HFFc6 (cell line): ENCODE data around the gene EBF3. TPM values are rescaled to one million over a fixed set of nuclear protein-coding genes. Genes with fewer than 3 reads are reported as not detected.

Source experiments
- DNase-seq: peaks from one replicate; pipeline ENCODE4 v3.0.0-alpha.2; 2018
- H3K27ac Mint-ChIP-seq: 2 replicates; pipeline ENCODE4 v1.8.0; 2020; ENCODE audit warnings: mild to moderate bottlenecking, mixed read lengths
- H3K27me3 Mint-ChIP-seq: 2 replicates; pipeline ENCODE4 v1.8.0; 2021; ENCODE audit warnings: mild to moderate bottlenecking, moderate library complexity, mixed read lengths; ENCODE audit not compliant: insufficient read depth
- H3K36me3 Mint-ChIP-seq: 2 replicates; pipeline ENCODE4 v1.8.0; 2021; ENCODE audit warnings: low read depth, mixed read lengths
- H3K4me1 Mint-ChIP-seq: 2 replicates; pipeline ENCODE4 v1.8.0; 2020; ENCODE audit warnings: low read depth, mixed read lengths
- H3K4me3 Mint-ChIP-seq: 2 replicates; pipeline ENCODE4 v1.8.0; 2020; ENCODE audit warnings: mild to moderate bottlenecking, moderate library complexity, mixed read lengths
- H3K9me3 Mint-ChIP-seq: 2 replicates; pipeline ENCODE4 v1.8.0; 2020; ENCODE audit warnings: mild to moderate bottlenecking, mixed read lengths
- CTCF ChIP-seq: fragments of 200-600 bp; sonication (generic); IDR thresholded peaks from 2 replicates; pipeline ENCODE4 v1.5.0; 2021; ENCODE audit warnings: antibody characterized with exemption, mild to moderate bottlenecking
- total RNA-seq, 6 experiments: library from RNA; stranded (reverse); fragmentation: NEBNext Ultra II Directional; extraction: Animal tissue kit (Norgen Biotek cat#: 25700); gene quantifications; 2 replicates in 1 of 6; 3 replicates in 5 of 6; pipeline ENCODE4 v1.2.3, GENCODE V29; 2021

The EBF3 gene
- total RNA-seq, 6 experiments from 2014 or later: 0.14 to 0.39 (median 0.21) TPM; not detected in 2

DNA sequence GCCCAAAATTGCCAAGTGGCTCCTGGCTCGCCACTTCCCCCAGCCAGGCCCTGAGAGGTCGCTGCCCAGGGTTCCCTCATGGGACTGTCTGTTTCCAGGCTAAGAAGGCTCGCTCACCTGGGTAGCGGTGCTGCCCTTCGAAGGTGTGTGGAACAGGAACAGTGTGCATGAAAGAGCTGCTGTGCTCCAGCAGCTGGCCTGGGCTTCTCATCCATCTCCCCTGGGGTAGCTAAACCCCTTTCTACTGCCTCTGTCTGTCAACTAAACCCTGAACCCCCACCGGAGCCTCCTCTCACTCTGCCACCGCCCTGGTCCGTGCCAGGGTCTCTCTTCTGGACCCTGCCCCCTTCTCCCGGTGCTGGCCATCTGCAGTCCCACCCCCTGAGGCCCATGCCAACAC is 152.9 kb downstream of the EBF3 start:
- no peak for DNase-seq
- TF ChIP-seq CTCF: no peak
- Mint-ChIP-seq H3K4me3 (no peak overlapping the region), H3K27ac (no peak overlapping the region), H3K27me3 (peaks cover 4% of the 10 kb centered on the region), H3K36me3 (peaks cover 4% of the 10 kb centered on the region), H3K4me1 (no peaks in the 10 kb centered on the region), H3K9me3 (peaks cover 47% of the 10 kb centered on the region)

- Mint-ChIP-seq H3K4me3 (no peak overlapping the region), H3K27ac (no peak overlapping the region), H3K27me3 (peaks cover 4% of the 10 kb centered on the region), H3K4me1 (no peaks in the 10 kb centered on the region), H3K9me3 (peaks cover 50% of the 10 kb centered on the region), H3K36me3 (peaks cover 4% of the 10 kb centered on the region)
- no peak for TF ChIP-seq CTCF
- DNase-seq: no peak
Measured at GRCh38 chr10:129809841-129810240, 154.2 kb downstream of the EBF3 start.

DNA sequence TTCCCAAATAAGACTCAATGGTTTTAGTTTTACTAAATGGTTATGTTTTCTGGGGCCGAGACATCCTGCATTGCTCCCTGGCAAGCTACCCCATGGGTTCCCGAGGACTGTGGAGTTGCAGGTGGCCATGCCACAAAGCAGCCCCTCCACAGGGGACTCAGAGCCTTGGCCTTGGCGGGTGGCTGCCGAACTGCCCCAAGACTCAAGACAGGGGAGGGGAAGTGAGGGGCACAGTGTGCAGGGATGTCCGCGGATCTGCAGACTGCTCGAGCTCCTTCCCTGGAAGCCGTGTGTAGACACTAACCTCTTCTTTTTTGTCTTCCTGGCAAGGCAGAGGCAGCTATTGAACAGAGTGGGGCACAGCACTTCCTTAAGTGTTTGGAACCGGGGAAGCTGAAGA is 154.6 kb downstream of the EBF3 start:
- no peak for TF ChIP-seq CTCF
- Mint-ChIP-seq H3K36me3 (peaks cover 4% of the 10 kb centered on the region), H3K27me3 (peaks cover 4% of the 10 kb centered on the region), H3K4me1 (no peaks in the 10 kb centered on the region), H3K4me3 (no peak overlapping the region), H3K27ac (no peak overlapping the region), H3K9me3 (peaks cover 48% of the 10 kb centered on the region)
- DNase-seq: no peak

GRCh38 chr10:129808092-129808983 is 155.7 kb downstream of the EBF3 start:
- Mint-ChIP-seq H3K27me3 (peaks cover 2% of the 10 kb centered on the region; the same call in 1 of the 2 replicates), H3K4me3 (no peak overlapping the region), H3K9me3 (peaks cover 58% of the 10 kb centered on the region), H3K36me3 (peaks cover 4% of the 10 kb centered on the region), H3K4me1 (no peaks in the 10 kb centered on the region), H3K27ac (no peak overlapping the region)
- no peak for TF ChIP-seq CTCF
- no peak for DNase-seq

GRCh38 chr10:129807211-129807610 is 156.9 kb downstream of the EBF3 start:
- Mint-ChIP-seq H3K4me3 (no peak overlapping the region), H3K27me3 (peaks cover 2% of the 10 kb centered on the region; the same call in 1 of the 2 replicates), H3K9me3 (peaks cover 66% of the 10 kb centered on the region), H3K4me1 (no peaks in the 10 kb centered on the region), H3K27ac (no peak overlapping the region), H3K36me3 (peaks cover 4% of the 10 kb centered on the region)
- TF ChIP-seq CTCF: no peak
- no peak for DNase-seq
